Hepatocyte (in vitro differentiated cells): ENCODE data around the gene BID.

Source experiments
- EZH2phosphoT487 ChIP-seq: fragments of 200-600 bp; sonication (generic); IDR thresholded peaks from one replicate; pipeline ENCODE4 v1.6.1; 2018; ENCODE audit warnings: antibody characterized with exemption, mild to moderate bottlenecking, low read depth, moderate library complexity; ENCODE audit not compliant: unreplicated experiment, severe bottlenecking
- TF ChIP-seq, protein P1 (sequence below): fragments of 200-600 bp; sonication (generic); IDR thresholded peaks from 2 replicates; pipeline ENCODE4 v1.5.1; 2016; ENCODE audit warnings: antibody characterized with exemption, mild to moderate bottlenecking; ENCODE audit not compliant: poor library complexity

DNA sequence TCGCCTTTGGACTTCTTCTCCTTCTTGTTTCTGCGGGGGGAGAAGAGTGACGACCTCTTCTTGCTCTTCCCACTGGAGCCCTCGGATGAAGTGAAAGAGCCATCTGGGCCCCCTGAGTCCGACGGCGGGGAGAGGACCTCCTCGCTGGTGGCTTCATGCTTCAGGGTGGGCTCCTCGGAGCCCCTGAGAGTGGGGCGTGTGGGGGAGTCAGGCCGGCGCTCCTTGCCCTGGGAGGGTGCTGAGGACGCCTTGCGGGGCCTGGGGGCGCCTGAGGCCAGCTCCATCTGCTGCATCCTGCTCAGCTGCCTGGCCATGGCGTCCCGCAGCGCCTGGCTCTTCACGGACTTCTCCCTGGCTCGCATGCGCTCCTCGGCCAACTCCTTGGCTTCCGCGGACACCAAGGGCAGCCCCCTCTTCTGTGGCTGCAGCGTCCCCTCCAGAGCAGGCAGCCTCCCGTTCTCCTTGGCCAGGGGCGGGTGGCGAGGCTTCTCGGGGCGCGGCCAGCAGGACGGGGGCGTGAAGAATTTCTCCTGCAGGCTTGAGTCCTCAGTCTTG lies 43.3 kb upstream of the BID start:
- TF ChIP-seq, protein P1, sequence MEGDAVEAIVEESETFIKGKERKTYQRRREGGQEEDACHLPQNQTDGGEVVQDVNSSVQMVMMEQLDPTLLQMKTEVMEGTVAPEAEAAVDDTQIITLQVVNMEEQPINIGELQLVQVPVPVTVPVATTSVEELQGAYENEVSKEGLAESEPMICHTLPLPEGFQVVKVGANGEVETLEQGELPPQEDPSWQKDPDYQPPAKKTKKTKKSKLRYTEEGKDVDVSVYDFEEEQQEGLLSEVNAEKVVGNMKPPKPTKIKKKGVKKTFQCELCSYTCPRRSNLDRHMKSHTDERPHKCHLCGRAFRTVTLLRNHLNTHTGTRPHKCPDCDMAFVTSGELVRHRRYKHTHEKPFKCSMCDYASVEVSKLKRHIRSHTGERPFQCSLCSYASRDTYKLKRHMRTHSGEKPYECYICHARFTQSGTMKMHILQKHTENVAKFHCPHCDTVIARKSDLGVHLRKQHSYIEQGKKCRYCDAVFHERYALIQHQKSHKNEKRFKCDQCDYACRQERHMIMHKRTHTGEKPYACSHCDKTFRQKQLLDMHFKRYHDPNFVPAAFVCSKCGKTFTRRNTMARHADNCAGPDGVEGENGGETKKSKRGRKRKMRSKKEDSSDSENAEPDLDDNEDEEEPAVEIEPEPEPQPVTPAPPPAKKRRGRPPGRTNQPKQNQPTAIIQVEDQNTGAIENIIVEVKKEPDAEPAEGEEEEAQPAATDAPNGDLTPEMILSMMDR, result no peak
- no peak for TF ChIP-seq EZH2phosphoT487
